EL (cell line): ENCODE data around the gene TBC1D3H.
"Not testable (repeated sequence)": the region's sequence is repeated elsewhere in the genome, so short reads cannot be mapped to it uniquely, and the experiment has no call there.

Experiments
- DNase-seq: peaks from one replicate; pipeline ENCODE4 v3.0.0-alpha.2; 2016

Gene TBC1D3H

DNA sequence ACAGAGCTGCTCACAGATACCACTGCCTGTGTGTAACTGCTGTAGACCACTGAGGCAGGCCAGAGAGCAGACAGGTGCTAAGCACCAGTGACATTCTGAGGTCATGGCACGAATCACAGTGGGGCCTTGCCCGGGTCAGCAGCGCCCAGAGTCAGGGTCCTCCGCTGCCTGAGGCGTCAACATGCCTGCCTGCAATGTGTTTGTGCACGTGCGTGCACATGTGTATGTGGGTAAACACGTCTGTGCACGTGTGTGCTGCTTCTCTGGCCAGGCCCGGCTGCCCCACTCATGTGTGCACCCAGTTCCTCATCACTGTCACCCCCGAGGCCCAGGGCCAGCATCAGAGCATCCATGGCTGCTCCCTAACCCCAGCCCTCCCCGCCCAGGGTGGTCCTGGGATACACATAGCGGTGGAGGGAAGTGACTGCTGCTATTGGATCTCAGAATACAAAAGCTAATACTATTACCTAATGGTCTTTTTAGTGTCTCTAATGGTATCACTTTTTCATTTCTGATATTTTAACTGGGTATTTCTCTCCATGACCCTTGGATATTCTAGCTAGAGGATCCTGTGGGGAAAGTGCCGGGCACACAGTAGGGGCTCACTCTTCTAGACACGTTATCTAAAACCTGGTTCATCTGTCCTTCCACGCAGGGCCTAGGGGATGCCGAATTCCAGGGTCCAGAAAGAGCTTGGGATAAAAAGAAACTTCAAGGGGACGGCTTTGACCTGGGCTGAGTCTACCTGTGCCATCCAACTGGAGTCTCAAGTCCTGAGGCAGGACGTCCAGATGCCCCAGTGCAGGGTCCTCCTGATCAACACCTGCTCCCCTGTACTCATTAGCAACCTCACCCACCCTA, at the start of gene TBC1D3H:
Gene TBC1D3H (minus strand): TSS at position 51 of the 861 bp plus-strand sequence. CDS start 1,540 bp downstream, outside the sequence.
- not testable (repeated sequence) for DNase-seq

DNA sequence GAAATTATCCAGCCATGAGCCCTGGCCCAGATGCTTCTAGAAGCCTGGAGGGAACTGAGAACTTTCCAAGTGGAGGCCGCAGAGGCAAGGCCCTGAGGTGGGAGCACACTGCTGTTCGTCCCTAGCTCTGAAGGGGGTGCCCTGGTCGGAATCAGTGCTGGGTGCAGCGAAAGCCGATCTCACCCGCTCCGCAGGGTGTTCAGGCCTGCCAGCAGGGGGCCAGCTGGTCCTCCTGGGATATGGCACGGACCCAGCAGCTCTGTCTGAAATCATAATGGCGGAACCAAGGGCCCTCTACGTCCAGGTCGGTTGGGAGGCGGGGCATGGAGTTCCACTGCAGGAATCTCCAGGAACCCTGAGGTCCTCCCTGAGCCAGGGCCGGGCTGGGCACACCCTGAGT, 40.7 kb upstream of the TBC1D3H start:
- DNase-seq, result not testable (repeated sequence)

DNA sequence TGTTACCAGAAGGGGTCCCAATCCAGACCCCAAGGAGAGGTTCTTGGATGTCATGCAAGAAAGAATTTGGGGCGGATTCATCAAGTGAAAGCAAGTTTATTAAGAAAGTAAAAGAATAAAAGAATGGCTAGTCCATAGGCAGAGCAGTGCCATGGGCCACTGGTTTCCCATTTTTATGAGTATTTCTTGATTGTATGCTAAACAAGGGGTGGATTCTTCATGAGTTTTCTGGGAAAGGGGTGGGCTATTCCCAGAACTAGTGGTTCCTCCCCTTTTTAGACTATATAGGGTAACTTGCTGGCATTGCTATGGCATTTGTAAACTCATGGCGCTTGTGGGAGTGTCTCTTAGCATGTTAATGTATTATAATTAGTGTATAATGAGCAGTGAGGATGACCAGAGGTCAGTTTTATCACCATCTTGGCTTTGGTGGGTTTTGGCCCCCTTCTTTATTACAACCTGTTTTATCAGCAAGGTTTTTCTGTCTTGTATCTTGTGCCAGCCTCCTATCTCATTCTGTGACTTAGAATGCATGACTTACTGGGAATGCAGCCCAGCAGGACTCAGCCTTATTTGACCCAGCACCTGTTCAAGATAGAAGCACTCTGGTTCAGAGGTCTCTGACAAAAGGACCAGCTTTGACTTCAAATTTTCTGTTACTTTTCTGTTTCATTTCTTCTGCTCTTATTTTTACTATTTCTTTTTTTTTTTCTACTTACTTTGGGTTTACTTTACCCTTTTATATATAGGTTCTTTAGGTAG, 27.1 kb upstream of the TBC1D3H start:
- DNase-seq, result not testable (repeated sequence)

DNA sequence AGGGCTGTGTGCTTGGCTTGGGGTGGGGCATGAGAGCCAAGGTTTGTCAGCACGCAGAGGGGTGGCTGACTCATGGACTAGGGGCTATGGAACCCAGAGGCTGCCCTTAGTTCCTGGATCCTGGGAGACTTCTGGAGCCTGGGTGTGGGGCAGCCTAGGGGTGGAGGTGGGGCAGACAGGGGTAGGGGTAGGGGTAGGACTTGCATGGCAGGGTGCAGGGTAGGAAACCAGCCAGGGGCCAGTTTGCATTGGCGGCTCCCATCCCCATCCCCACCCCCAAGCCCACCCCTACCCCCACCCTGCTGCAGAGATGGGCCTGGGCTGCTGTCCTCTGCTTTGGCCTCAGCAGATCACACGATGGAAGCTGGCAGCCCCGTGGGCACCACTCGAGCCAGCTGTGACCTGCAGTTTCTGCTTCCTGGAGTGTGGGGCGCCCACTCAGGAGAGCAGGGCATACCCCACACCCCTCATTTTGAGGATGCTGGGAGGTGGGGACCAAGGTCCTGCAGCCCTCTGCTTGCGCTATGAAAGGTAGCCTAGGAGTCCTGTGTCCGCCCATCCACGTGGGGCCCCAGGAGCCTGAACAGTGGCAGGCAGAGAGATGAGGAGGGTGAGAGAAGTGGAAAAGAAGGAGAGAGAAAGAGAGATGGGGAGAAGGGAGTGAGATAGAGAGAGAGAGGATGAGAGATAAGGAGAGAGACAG, 2.9 kb upstream of the TBC1D3H start:
- DNase-seq, result not testable (repeated sequence)

DNA sequence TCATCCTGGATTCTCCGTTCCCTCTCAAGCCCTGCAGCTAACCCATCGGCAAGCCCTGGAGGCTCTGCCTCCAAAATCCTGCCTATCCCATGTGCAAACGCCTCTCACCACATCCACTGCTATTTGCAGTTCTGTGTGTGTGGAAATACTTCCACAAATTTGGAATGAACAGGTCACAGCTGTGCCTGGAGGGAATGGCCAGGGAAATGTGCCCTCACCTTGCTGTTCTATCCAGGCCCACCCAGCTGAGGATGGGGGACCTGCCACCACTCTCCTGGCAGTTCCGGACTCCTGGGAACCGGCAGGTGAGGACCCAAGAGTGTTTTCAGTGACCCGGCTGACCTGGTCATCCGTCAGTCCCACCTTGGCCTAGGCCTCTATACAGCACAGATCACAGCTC, 12.3 kb downstream of the TBC1D3H start:
- DNase-seq, result not testable (repeated sequence)

DNA sequence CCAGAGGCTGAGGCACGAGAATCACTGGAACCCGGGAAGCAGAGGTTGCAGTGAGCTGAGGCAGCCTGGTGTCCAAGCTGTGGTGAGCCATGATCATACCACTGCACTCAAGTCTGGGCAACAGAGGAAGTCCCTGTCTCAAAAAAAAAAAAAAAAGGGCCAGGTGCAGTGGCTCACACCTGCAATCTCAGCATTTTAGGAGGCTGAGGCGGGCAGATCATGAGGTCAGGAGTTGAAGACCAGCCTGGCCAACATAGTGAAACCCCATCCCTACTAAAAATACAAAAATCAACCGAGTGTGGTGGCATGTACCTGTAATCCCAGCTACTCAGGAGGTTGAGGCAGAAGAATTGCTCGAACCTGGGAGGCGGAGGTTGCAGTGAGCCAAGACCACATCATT, 25.7 kb downstream of the TBC1D3H start:
- DNase-seq, result not testable (repeated sequence)
